GM18868 (cell line): Measurements from ENCODE around the gene LY6G5C.
A peak's percentile ranks its signal among the peaks of the same experiment; 100 is the strongest.

Experiments
- ATAC-seq: cut with Tn5 transposase; IDR thresholded peaks from one replicate; pipeline ENCODE4 v1.9.1; 2021; ENCODE audit warnings: mild to moderate bottlenecking, moderate library complexity; ENCODE audit not compliant: unreplicated experiment

LY6G5C gene

GRCh38 chr6:31663126-31663960 lies 17.5 kb downstream of the LY6G5C start:
- ATAC-seq, result no peak

GRCh38 chr6:31662124-31662723 lies 18.6 kb downstream of the LY6G5C start:
- no peak for ATAC-seq

GRCh38 chr6:31661262-31662123 lies 19.4 kb downstream of the LY6G5C start:
- no peak for ATAC-seq

- peak; percentile 62 for ATAC-seq
Measured at GRCh38 chr6:31660381-31661261, 20.2 kb downstream of the LY6G5C start, which contains the start of gene C6orf47. C6orf47 (minus strand) TSS chr6:31660778; CDS start chr6:31659947, 831 bp downstream.

- ATAC-seq, result no peak
Measured at GRCh38 chr6:31659649-31660380, 21.1 kb downstream of the LY6G5C start.

GRCh38 chr6:31658983-31659648 lies 21.8 kb downstream of the LY6G5C start:
- no peak for ATAC-seq

- ATAC-seq, result no peak
Measured at GRCh38 chr6:31658158-31658688, 22.6 kb downstream of the LY6G5C start.

GRCh38 chr6:31657406-31658157 lies 23.3 kb downstream of the LY6G5C start:
- ATAC-seq, result no peak

- ATAC-seq, result no peak
Measured at GRCh38 chr6:31655349-31656237, 25.3 kb downstream of the LY6G5C start, which contains the start of gene APOM. APOM (plus strand) TSS chr6:31655894; CDS start chr6:31655967, 73 bp downstream.

GRCh38 chr6:31654574-31655348 lies 26.1 kb downstream of the LY6G5C start:
- no peak for ATAC-seq

GRCh38 chr6:31652925-31653724 lies 27.7 kb downstream of the LY6G5C start:
- peak; percentile 60 for ATAC-seq

GRCh38 chr6:31651602-31652191 lies 29.2 kb downstream of the LY6G5C start:
- peak; percentile 33 for ATAC-seq

- ATAC-seq, result no peak
Measured at GRCh38 chr6:31645325-31645724, 35.5 kb downstream of the LY6G5C start.

- no peak for ATAC-seq
Measured at GRCh38 chr6:31643818-31644454, 36.9 kb downstream of the LY6G5C start.
